Urothelium cell line (cell line): Measurements from ENCODE around the gene TGM2.

Experiments used
- DNase-seq: peaks from one replicate; pipeline ENCODE4 v3.0.0; 2011; ENCODE audit warnings: low spot score, mixed read lengths
- FAIRE-seq: peaks from 2 replicates; lab custom pipeline; 2011; peaks lifted over from hg19 to GRCh38; lab: Jason Lieb, UNC

The TGM2 gene

GRCh38 chr20:38147163-38147562 lies 17.9 kb downstream of the TGM2 start:
- DNase-seq (no peak), FAIRE-seq (no peak)

DNA sequence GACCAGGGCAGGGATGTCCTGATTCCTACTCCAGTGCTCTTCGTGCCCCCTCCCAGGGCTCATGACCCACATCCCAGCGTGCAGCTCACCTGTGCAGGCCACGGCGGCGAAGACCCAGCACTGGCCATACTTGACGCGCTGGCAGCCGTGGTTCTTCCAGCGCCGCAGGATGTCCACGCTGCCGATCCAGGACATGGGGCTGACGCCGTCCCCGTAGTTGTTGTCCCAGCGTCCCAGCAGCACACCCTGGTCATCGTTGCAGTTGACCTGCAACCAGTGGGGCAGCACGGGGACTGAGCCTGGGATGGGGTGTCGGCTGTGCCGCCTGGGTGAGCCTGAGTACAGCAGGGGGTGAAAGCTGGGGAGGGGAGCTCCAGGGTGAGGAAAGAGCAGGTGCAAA lies 18.4 kb downstream of the TGM2 start:
- FAIRE-seq, result no peak

GRCh38 chr20:38146156-38146555 lies 18.9 kb downstream of the TGM2 start:
- FAIRE-seq (no peak), DNase-seq (no peak)

More for the DNA sequence above, 18.4 kb downstream of the TGM2 start:
- DNase-seq, result no peak

DNA sequence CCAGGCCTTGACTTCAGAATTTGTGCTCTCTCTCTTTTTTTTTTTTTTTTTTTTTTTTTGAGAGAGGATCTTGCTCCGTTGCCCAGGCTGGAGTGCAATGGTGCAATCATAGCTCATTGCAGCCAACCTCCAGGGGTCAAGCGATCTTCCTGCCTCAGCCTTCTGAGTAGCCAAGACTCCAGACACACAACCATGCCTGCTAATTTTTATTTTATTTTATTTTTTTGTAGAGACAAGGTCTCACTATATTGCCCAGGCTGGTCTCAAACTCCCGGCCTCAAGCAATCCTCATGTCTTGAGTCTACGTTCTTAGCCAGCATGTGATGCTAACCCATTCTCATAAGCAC lies 19.4 kb downstream of the TGM2 start:
- DNase-seq, result no peak
- no peak for FAIRE-seq

DNA sequence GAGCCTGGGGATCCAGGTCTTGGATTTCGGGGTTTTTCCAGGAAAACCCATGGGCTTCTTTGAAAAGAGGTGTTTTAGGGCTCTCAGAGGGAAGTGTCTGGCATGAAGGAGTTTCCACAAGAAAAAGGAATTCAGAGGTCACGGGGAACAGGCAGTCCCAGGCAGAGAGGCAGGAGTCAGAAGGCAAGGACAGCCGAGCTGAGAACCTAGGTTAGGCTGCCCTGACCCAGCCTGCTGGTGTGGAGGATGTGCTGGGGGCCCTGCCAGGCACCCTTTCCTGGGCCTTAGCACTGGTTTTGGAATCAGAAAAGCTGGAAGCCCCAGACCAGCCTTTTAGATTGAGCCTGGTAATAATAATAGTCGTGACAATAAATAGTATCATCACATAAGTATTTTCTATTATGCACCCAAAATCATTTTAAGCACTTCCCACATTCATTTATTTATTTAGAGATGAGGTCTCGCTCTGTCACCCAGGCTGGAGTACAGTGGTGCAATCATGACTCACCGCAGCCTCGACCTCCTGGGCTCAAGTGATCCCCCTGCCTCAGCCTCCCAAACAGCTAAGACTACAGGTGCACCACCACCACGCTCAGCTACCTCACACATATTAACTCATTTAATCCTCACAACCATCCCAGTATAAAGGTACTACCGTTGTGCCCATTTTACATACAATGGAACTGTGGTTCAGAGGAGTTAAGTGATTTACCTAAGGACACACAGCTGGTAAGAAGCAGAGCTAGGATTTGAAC lies 19.9 kb downstream of the TGM2 start:
- DNase-seq, result no peak
- FAIRE-seq, result no peak

- DNase-seq, result no peak
- no peak for FAIRE-seq
Measured at GRCh38 chr20:38144598-38144973, 20.5 kb downstream of the TGM2 start.

DNA sequence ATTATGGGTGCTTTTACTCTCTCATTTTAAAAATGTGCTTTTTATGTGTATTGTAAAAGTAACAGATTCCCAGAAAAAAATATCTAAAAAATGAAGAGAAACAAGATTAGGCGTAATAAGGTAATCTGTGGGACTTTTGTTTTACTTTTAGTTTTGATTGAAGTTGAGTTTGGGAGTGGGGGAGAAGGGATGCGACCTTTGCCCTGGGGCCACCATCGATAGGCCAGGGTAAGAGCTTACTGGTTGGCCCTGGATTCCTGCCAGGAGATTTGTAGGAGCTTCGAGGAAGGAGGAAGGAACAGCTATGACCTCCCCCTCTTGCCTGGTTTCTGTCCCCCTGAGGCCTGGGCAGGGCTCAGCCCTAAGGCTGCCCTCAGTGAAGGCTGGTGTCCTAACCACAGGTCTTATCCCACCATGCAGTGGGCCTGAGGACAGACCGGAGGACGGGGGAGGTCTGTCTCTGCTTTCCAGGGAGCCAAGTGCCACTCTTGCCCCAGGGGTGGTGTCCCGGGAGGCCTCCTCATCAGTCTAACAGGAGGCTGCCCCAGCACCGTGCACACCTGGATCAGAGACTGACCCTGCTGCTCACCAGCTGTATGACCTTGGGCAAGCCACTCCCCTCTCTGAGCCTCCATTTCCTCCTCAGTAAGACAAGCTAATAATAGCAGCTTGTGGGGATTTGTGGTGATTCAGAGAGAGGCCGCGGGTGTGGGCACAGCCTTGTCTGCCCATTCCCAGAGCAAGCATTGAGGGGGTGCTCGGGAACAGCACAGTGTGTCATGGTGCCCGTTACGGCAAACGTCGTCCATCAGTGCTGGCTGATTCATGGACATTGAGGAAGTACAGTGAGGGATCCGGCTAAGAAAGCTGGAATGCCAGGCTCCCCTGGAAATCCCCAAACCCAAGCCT lies 21.2 kb downstream of the TGM2 start:
- DNase-seq, result peak; percentile 76
- FAIRE-seq, result peak; percentile 93

DNA sequence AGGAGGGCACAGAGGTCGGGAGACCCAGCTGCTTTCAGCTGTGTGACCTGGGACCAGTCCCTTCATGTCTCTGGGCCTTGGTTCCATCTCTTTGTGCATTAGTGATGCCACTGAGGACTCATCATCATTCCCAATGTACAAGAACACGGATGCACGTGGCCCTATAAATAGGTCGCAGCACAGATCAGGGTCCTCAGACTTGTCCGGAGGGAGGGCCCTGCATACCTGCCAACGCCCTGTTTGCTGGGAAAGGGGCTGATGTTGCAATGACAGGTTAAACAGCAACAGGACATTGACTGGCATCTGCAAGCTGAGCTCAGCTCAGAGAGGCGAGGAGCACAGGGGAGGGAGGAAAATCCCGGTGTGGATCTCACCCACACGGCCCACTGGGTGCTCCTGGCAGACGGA lies 21.8 kb downstream of the TGM2 start:
- FAIRE-seq, result no peak
- peak; percentile 27 for DNase-seq

DNA sequence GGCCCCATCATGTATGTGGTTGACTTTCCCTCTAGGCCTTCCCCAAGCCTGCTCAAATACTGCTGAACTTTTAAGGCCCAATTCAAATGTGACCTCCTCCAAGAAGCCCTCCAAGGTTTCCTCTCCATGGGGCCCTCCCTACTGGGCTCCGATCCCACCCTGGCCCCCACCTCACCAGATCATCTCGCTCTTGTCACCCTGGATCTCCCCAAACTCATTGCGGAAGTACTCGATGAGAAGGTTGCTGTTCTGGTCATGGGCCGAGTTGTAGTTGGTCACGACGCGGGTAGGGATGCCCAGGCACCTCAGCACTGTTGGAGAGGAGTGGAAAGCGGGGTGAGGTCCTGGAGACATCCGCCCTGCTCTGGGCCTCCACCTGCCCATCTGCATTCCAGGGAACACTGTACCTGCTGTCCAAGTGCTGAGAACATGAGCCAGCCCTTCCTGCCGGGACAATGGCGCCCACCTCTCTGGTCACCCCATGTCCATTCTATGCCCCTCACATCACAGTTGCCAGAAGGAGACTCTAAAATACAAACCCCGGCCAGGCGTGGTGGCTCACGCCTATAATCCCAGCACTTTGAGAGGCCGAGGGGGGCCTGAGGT lies 23.1 kb downstream of the TGM2 start:
- no peak for FAIRE-seq
- DNase-seq, result no peak

- DNase-seq (no peak), FAIRE-seq (no peak)
Measured at GRCh38 chr20:38141204-38141888, 23.7 kb downstream of the TGM2 start.

DNA sequence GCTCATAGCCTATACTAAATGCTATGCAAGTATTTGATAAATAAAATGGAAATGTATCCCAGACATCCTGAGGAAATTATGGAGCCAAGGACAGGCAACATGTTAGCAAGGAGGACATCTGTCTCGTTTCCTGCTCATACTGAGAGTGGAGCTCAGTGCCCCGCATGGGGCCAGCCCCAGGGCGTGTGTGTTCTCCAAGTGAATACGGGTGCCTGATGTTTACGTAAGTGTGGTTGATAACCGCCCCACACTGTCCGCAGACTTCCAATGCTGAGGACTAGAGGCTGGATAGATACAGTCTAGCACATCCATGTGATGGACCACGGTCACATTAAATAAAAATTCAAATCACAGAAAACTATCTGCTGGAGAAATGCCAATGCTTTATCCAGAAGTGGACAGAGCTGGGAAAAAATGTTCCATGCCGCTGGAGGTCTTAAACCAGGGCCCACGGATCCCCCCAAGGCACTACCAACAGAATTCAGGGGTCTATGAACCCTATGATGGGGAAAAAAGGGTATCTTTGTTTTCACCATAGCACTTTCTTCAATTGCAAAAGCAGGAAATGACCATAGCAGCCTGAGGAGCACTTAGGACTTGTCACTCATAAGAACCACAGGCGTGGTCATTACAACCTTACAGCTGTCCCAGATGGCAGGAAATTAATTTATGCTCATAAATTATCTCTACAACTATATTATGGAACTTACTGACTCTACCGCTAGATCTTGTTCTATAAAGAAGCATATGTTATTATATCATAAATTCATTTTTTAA lies 24.9 kb downstream of the TGM2 start:
- DNase-seq (no peak), FAIRE-seq (no peak)

DNA sequence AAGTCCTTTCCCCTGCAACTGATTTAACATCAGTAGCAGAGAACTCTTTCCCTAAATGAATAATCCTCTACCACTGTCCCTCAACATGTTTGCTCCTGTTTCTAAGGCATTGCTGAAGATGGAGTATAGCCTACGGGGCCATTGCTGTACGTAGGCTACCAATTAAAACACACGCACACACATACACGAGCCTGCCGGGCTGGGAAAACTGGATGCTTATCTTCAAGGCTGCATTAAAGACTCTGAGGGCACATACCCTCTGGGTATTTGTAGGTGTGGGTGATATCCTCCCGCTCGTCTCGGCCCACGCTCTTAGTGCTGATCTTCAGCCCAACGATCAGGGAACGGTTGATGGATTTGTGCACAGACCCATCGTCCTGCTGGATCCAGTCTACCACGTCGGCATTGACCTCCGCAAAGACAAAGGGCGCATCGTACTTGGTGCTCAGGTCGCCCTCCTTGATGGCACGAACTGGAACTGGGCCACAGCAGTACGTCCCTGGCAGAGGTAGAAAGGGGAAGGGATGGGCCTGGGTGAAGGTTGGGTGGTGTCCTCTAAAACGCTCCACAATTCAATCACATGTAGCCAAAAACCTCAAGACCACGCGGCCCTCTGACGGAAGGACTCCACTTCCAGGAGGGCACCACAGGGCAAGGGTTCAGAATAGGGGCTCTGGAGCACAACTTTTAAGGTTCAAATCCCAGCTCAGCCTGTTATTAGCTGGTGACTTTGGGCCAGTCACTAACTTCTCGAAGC lies 25.7 kb downstream of the TGM2 start:
- no peak for DNase-seq
- FAIRE-seq, result no peak

DNA sequence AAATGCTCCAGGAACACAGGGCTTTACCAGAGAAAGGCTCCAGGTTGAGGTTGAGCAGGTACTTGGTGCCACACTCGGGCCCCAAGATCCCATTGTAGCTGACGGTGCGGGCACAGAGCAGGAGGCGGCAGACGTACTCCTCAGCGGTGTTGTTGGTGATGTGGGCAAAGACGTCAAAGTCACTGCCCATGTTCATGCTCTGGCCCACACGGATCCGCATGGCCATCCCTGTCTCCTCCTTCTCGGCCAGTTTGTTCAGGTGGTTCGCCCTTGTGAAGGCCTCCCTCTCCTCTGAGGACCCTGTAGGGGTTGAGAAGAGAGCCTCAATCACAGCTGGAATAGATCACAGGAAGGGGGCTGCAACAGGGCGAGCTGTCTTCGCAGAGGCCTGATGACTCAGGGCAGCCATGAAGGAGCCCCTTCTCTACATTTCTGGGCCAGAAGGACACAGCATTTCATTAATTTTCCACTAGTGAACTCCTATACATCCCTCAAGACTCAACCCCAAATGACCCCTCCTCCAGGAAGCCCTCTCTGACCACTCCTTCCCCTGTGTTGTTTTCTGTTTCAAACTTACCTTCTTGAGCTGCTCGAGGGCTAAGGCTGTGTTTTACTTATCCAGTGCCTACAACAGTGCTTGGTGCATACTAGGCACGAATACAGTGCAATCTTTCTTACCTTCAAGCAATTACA lies 26.8 kb downstream of the TGM2 start:
- FAIRE-seq (no peak), DNase-seq (no peak)

DNA sequence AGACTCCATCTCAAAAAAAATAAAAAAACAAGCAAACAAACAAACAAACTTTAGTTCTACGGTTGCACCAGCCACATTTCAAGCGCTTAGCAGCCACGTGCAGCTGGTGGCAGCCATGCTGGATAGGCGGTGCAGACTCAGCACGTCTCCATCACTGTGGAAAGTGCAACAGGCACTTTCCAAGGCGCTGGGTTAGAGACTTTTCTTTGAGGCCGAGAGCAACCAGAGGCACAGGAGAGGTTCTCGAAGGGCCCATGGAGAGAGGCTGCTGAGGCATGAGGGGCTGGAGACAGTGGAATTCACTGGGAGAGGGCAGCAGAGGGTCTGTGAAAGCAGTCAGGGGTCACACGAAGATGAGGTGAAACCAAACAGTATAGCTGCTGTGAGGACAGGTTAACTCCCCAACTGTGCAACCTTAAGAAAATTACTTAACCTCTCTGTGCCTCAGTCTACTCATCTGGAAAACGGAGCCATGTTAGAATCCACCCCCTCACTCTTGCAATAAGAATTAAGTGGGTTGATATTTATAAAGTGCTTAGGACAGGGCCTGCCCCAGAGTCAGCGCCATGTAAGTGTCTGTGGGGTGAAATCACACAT lies 27.5 kb downstream of the TGM2 start:
- DNase-seq (no peak), FAIRE-seq (no peak)

GRCh38 chr20:38136421-38137245 lies 28.4 kb downstream of the TGM2 start:
- no peak for DNase-seq
- FAIRE-seq, result no peak

- FAIRE-seq (no peak), DNase-seq (no peak)
Measured at GRCh38 chr20:38135651-38136420, 29.2 kb downstream of the TGM2 start.

DNA sequence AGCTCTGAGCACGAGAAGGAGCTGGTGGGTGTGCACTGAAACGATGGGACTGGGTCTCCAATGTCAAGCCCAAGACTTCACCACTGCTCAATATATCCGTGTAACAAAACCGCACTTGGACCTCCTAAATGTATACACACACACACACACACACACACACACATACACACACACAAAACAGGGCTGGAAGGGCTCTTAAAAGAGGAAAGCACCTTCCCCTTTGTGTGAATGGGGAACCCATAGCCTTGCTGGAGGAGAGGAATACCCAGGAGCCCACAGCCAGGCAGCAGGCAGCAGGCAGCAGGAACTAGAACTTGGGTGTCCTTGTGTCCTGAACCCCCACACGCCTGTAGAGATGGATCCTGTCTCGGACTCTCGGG lies 29.8 kb downstream of the TGM2 start:
- FAIRE-seq, result no peak
- DNase-seq, result no peak
